ENCODE results near the gene TBC1D7.

DNA sequence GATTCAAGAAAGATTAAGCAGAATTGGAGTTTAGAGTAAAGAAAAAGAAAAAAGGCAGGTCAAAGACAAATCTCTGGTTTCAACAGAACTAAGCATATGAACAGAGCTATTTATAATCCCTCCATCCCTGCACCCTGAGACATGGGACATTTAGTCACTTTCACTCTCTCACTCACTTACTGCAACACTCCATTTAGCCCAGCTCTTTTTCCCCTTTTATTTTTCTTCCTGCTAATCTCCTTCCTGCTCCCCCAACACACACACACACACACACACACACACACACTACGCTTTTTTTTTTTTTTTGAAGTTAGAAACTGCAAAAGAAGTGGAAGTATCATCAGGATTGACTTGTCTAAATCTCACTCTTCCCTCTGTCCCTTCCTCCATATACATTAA is 45.1 kb upstream of the TBC1D7 start:
- no peak for TF ChIP-seq EZH2phosphoT487 (IDR thresholded peaks at IDR 0.05; ENCODE audit: borderline replicate concordance, low read length)
- TF ChIP-seq, protein P1, sequence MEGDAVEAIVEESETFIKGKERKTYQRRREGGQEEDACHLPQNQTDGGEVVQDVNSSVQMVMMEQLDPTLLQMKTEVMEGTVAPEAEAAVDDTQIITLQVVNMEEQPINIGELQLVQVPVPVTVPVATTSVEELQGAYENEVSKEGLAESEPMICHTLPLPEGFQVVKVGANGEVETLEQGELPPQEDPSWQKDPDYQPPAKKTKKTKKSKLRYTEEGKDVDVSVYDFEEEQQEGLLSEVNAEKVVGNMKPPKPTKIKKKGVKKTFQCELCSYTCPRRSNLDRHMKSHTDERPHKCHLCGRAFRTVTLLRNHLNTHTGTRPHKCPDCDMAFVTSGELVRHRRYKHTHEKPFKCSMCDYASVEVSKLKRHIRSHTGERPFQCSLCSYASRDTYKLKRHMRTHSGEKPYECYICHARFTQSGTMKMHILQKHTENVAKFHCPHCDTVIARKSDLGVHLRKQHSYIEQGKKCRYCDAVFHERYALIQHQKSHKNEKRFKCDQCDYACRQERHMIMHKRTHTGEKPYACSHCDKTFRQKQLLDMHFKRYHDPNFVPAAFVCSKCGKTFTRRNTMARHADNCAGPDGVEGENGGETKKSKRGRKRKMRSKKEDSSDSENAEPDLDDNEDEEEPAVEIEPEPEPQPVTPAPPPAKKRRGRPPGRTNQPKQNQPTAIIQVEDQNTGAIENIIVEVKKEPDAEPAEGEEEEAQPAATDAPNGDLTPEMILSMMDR (conservative IDR thresholded peaks at IDR 0.05; ENCODE audit: low read depth, low read length) = no peak

Measured in PC-3 (cell line).